Measurements from ENCODE around the gene SCAMP2.
"Not testable (repeated sequence)": the region's sequence is repeated elsewhere in the genome, so short reads cannot be mapped to it uniquely, and the experiment has no call there.

The SCAMP2 gene, protein sequence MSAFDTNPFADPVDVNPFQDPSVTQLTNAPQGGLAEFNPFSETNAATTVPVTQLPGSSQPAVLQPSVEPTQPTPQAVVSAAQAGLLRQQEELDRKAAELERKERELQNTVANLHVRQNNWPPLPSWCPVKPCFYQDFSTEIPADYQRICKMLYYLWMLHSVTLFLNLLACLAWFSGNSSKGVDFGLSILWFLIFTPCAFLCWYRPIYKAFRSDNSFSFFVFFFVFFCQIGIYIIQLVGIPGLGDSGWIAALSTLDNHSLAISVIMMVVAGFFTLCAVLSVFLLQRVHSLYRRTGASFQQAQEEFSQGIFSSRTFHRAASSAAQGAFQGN

DNA sequence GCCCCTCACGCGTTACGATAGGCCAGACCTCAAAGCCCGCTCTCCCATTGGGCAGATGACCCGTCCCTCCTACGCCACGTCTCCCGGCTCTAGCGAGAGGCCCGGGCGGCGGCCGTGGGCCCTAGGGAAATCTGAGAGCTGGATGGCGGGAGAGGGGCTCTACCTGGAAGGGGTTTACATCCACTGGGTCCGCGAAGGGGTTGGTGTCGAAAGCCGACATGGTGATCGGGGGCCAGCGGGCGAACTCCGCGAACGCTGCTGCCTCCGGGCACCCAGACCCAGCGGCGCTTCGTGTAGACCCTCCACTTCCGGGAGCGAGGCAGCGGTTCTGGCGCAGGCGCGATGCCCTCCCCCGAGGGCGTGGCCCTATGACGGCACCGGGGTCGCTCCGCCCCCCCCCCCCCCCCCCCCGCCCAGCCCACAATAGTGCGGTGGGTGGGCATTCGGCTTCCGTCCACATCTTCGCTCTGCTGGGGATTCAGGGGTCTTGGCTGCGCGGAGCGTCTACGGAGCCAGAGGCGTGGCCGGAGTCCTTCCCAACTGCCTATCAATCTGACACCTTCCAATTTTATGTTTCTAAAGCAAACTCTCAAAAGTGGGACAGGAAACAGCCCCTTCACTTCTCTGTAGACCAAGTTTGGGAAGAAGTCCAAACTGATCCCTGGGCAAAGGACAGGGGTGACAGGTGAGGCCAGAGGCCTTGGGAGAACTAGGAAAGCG is at the start of gene SCAMP2:
TSS of gene SCAMP2 (minus strand) at position 330 of the 720 bp plus-strand sequence. CDS start at position 220, 110 bp downstream.
- peaks cover 13% of the 10 kb centered on the region for H3K36me3 ChIP-seq
- H3K27ac ChIP-seq: peak within 1 kb of the TSS; percentile 98
- TF ChIP-seq, protein P1, sequence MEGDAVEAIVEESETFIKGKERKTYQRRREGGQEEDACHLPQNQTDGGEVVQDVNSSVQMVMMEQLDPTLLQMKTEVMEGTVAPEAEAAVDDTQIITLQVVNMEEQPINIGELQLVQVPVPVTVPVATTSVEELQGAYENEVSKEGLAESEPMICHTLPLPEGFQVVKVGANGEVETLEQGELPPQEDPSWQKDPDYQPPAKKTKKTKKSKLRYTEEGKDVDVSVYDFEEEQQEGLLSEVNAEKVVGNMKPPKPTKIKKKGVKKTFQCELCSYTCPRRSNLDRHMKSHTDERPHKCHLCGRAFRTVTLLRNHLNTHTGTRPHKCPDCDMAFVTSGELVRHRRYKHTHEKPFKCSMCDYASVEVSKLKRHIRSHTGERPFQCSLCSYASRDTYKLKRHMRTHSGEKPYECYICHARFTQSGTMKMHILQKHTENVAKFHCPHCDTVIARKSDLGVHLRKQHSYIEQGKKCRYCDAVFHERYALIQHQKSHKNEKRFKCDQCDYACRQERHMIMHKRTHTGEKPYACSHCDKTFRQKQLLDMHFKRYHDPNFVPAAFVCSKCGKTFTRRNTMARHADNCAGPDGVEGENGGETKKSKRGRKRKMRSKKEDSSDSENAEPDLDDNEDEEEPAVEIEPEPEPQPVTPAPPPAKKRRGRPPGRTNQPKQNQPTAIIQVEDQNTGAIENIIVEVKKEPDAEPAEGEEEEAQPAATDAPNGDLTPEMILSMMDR (IDR thresholded peaks at IDR 0.05; ENCODE audit: low read depth, low read length): no peak
- no peaks in the 10 kb centered on the region for H3K27me3 ChIP-seq (ENCODE audit: insufficient read depth, low read depth, severe bottlenecking)
- H3K4me3 ChIP-seq (ENCODE audit: low read depth, low read length): peak within 1 kb of the TSS; percentile 85
- DNase-seq: peak; percentile 95
- H3K9me3 ChIP-seq (ENCODE audit: severe bottlenecking): no peaks in the 10 kb centered on the region

- H3K36me3 ChIP-seq: peaks cover 92% of the 10 kb centered on the region
- H3K4me3 ChIP-seq (ENCODE audit: low read depth, low read length): no peak overlapping the region
- TF ChIP-seq, protein P1 (IDR thresholded peaks at IDR 0.05; ENCODE audit: low read depth, low read length): no peak
- H3K27ac ChIP-seq: no peak overlapping the region
- no peak for DNase-seq
- no peaks in the 10 kb centered on the region for H3K9me3 ChIP-seq (ENCODE audit: severe bottlenecking)
- no peaks in the 10 kb centered on the region for H3K27me3 ChIP-seq (ENCODE audit: insufficient read depth, low read depth, severe bottlenecking)
Measured at GRCh38 chr15:74920456-74920855, 47.3 kb upstream of the SCAMP2 start.

- no peak for DNase-seq
- Histone ChIP-seq H3K27ac (no peak overlapping the region), H3K9me3 (ENCODE audit: severe bottlenecking) (no peaks in the 10 kb centered on the region), H3K4me3 (ENCODE audit: low read depth, low read length) (no peak overlapping the region), H3K27me3 (ENCODE audit: insufficient read depth, low read depth, severe bottlenecking) (no peaks in the 10 kb centered on the region), H3K36me3 (peaks cover 88% of the 10 kb centered on the region)
- TF ChIP-seq, protein P1 (IDR thresholded peaks at IDR 0.05; ENCODE audit: low read depth, low read length): no peak
Measured at GRCh38 chr15:74917676-74918075, 44.5 kb upstream of the SCAMP2 start.

DNA sequence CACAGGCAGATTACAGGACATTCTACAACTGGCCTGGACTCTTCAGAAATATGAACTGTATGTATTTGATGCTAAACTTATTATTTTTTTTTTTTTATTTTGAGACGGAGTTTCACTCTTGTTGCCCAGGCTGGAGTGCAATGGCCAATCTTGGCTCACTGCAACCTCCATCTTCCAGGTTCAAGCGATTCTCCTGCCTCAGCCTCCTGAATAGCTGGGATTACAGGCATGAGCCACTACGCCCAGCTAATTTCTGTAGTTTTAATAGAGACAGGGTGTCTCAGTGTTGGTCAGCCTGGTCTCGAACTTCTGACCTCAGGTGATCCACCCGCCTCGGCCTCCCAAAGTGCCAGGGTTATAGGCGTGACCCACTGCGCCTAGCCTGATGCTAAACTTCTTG is 40.6 kb upstream of the SCAMP2 start:
- H3K27ac ChIP-seq; DNase-seq; H3K9me3 ChIP-seq (ENCODE audit: severe bottlenecking); H3K4me3 ChIP-seq (ENCODE audit: low read depth, low read length); H3K27me3 ChIP-seq (ENCODE audit: insufficient read depth, low read depth, severe bottlenecking): not testable (repeated sequence)
- peaks cover 67% of the 10 kb centered on the region for H3K36me3 ChIP-seq

GRCh38 chr15:74913041-74913440 is 39.9 kb upstream of the SCAMP2 start:
- no peak for DNase-seq
- Histone ChIP-seq H3K27ac (no peak overlapping the region), H3K4me3 (ENCODE audit: low read depth, low read length) (no peak overlapping the region), H3K36me3 (peaks cover 59% of the 10 kb centered on the region), H3K27me3 (ENCODE audit: insufficient read depth, low read depth, severe bottlenecking) (no peaks in the 10 kb centered on the region), H3K9me3 (ENCODE audit: severe bottlenecking) (no peaks in the 10 kb centered on the region)
- TF ChIP-seq, protein P1 (IDR thresholded peaks at IDR 0.05; ENCODE audit: low read depth, low read length): no peak

GRCh38 chr15:74908635-74909034 is 35.5 kb upstream of the SCAMP2 start:
- no peaks in the 10 kb centered on the region for H3K9me3 ChIP-seq (ENCODE audit: severe bottlenecking)
- no peak overlapping the region for H3K27ac ChIP-seq
- DNase-seq: no peak
- TF ChIP-seq, protein P1 (IDR thresholded peaks at IDR 0.05; ENCODE audit: low read depth, low read length): no peak
- no peak overlapping the region for H3K4me3 ChIP-seq (ENCODE audit: low read depth, low read length)
- peaks cover 49% of the 10 kb centered on the region for H3K36me3 ChIP-seq
- H3K27me3 ChIP-seq (ENCODE audit: insufficient read depth, low read depth, severe bottlenecking): no peaks in the 10 kb centered on the region
